Endothelial cell (in vitro differentiated cells): ENCODE data around the gene GMCL2. TPM values are rescaled to one million over a fixed set of nuclear protein-coding genes. Genes with fewer than 3 reads are reported as not detected.
A peak's percentile ranks its signal among the peaks of the same experiment; 100 is the strongest.

ENCODE experiments used
- DNase-seq: peaks from one replicate; pipeline ENCODE4 v3.0.0; 2021; ENCODE audit warnings: low spot score
- H3K27ac Mint-ChIP-seq: one replicate; pipeline ENCODE4 v1.8.0; 2021; ENCODE audit warnings: mixed read lengths, inconsistent platforms; ENCODE audit not compliant: unreplicated experiment
- H3K27me3 Mint-ChIP-seq: one replicate; pipeline ENCODE4 v1.8.0; 2021; ENCODE audit warnings: mild to moderate bottlenecking, moderate library complexity, mixed read lengths, inconsistent platforms; ENCODE audit not compliant: unreplicated experiment
- H3K36me3 Mint-ChIP-seq: one replicate; pipeline ENCODE4 v1.8.0; 2021; ENCODE audit warnings: mild to moderate bottlenecking, low read depth, mixed read lengths, inconsistent platforms; ENCODE audit not compliant: unreplicated experiment
- H3K4me1 Mint-ChIP-seq: one replicate; pipeline ENCODE4 v1.8.0; 2021; ENCODE audit warnings: mild to moderate bottlenecking, mixed read lengths, inconsistent platforms; ENCODE audit not compliant: unreplicated experiment
- H3K4me3 Mint-ChIP-seq: one replicate; pipeline ENCODE4 v1.8.0; 2021; ENCODE audit warnings: mild to moderate bottlenecking, mixed read lengths, inconsistent platforms; ENCODE audit not compliant: unreplicated experiment
- H3K9me3 Mint-ChIP-seq: one replicate; pipeline ENCODE4 v1.8.0; 2021; ENCODE audit warnings: mixed read lengths, inconsistent platforms; ENCODE audit not compliant: unreplicated experiment
- CTCF ChIP-seq: fragments of 200-600 bp; sonication (generic); IDR thresholded peaks from one replicate; pipeline ENCODE4 v1.5.0; 2021; ENCODE audit warnings: antibody characterized with exemption; ENCODE audit not compliant: unreplicated experiment
- total RNA-seq: library from RNA; stranded (reverse); fragmentation: NEBNext Ultra II Directional; extraction: Animal tissue kit (Norgen Biotek cat#: 25700); gene quantifications from one replicate; pipeline ENCODE4 v1.2.1, GENCODE V29; 2021; ENCODE audit not compliant: unreplicated experiment

Gene GMCL2
- total RNA-seq, 1 donor from 2014 or later, result not detected

DNA sequence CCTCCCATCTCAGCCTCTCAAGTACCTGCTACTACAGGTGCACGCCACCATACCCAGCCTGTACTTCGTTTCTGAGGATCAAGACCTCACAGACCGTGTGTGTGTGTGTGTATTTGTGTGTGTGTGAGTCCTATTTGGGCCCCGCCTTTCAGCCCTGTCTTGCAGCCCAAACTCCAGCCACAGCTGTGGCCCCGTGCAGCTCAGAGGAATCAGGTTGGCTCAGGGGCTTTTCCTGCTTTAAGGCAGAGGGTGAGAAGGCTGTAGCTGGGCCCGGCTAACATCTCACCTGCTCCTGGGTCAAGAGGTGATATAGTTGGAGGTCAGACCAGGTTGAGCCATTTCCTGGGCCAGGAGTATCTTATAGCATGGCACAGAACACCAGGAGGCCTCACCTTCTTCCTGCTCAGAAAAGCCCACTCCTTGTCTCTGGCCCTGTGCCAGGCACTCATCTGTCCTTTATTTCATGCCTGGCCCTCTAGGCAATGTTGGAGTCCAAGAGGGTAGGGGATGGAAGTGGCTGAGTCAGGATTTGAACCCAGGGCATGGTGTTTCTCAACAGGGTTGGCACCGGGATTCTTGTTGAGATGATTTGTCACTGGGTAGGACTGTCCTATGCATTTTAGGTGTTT lies 47.1 kb upstream of the GMCL2 start:
- peaks cover 12% of the 10 kb centered on the region for H3K27me3 Mint-ChIP-seq

GRCh38 chr5:178232920-178233429 lies 45.8 kb upstream of the GMCL2 start:
- Mint-ChIP-seq H3K4me3 (peak overlapping the region; percentile 80), H3K36me3 (peaks cover 22% of the 10 kb centered on the region), H3K4me1 (peaks cover 14% of the 10 kb centered on the region), H3K27ac (no peak overlapping the region), H3K9me3 (no peaks in the 10 kb centered on the region), H3K27me3 (peaks cover 10% of the 10 kb centered on the region)
- DNase-seq, result no peak
- TF ChIP-seq CTCF, result no peak

More for the DNA sequence above, 47.1 kb upstream of the GMCL2 start:
- Mint-ChIP-seq H3K27ac (no peak overlapping the region), H3K4me1 (peaks cover 16% of the 10 kb centered on the region), H3K36me3 (peaks cover 16% of the 10 kb centered on the region), H3K9me3 (no peaks in the 10 kb centered on the region), H3K4me3 (no peak overlapping the region)
- TF ChIP-seq CTCF, result no peak
- no peak for DNase-seq

DNA sequence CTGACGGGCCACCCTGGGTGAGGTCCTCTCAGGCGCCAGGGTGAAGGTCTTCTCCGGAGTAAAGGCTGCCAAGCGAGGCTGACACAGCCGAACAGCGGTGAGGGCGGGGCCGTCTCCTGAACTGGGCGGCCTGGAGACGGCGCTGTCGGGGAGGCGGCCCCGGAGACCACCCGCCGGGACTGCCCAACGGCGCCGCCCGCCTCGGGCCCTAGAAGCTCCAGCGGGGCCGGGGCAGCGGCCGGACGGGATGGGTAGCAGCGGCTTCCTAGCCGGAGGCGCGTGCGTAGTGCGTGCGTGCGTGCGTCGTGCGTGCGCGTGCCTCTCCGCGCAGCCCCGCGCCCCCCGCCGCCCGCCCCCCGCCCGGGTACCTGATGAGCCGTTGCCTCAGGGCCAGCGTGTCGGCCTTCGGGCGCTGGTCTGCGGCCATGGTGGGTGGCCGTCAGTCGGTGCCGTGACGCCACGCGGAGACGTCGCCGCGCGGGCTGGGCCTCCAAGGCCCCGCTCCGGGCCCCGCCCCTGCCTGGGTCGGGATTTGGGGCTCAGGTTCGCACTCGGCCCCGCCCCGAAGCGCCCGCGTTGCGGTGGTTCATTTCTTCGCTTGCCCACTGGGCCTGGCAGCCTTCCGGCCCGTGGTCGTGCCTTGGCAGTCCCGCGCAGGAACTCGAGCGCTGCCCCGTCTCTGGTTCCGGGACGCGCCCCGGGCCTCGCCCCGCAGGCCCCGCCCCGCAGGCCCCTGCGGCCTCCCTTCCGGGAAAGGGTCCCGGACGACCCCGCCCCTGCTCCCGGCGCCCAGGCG lies 45.2 kb upstream of the GMCL2 start, which contains the start of gene PHYKPL:
PHYKPL (minus strand) TSS at position 679 of the 796 bp plus-strand sequence; CDS start at position 427, 252 bp downstream.
- Mint-ChIP-seq H3K4me3 (peak within 1 kb of the TSS; percentile 90), H3K9me3 (no peaks in the 10 kb centered on the region), H3K27ac (no peak within 1 kb of the TSS), H3K27me3 (peaks cover 15% of the 10 kb centered on the region), H3K36me3 (peaks cover 29% of the 10 kb centered on the region), H3K4me1 (peaks cover 14% of the 10 kb centered on the region)
- DNase-seq, result peak; percentile 60
- TF ChIP-seq CTCF, result no peak

DNA sequence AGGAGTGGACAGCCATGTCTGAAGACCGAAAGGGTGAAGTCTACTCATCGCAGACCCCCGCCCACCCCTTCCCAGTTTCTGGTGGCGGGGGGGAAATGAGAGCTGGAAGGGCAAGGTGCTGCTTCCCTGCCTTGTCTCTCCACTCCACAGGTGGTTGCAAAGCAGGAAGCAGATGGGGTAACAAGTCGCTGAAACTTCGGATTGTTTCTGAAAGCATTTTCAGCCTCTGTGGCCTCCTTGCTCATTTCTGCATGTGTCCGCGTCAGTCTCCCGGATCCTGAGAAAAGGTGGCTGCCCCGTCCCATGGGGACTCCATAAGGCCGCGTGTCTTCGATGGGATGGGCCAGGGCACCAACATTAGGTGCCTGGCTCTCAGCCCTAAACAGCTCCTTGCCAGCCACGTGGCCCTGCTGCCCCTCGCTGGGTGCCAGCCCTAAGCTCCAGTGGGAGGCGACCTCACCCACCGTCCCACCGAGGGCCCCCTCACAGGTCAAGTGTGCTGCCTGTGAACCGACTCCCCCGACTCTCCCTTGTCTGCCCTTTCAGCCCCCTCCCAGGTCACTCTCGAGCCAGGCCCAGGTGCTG lies 44.5 kb upstream of the GMCL2 start:
- Mint-ChIP-seq H3K27me3 (peaks cover 16% of the 10 kb centered on the region), H3K36me3 (peaks cover 36% of the 10 kb centered on the region), H3K9me3 (no peaks in the 10 kb centered on the region), H3K4me3 (peak overlapping the region; percentile 90), H3K4me1 (peaks cover 14% of the 10 kb centered on the region), H3K27ac (no peak overlapping the region)
- DNase-seq, result no peak
- no peak for TF ChIP-seq CTCF
